GM12874 (cell line): ENCODE measurements around the gene MRFAP1.

Source experiments
- TF ChIP-seq, protein P1 (sequence below): IDR thresholded peaks from 2 replicates; pipeline ENCODE4 v1.5.1; 2011; ENCODE audit warnings: low read depth, mild to moderate bottlenecking, control low read depth, low read length, moderate library complexity; ENCODE audit not compliant: insufficient read depth

Gene MRFAP1

DNA sequence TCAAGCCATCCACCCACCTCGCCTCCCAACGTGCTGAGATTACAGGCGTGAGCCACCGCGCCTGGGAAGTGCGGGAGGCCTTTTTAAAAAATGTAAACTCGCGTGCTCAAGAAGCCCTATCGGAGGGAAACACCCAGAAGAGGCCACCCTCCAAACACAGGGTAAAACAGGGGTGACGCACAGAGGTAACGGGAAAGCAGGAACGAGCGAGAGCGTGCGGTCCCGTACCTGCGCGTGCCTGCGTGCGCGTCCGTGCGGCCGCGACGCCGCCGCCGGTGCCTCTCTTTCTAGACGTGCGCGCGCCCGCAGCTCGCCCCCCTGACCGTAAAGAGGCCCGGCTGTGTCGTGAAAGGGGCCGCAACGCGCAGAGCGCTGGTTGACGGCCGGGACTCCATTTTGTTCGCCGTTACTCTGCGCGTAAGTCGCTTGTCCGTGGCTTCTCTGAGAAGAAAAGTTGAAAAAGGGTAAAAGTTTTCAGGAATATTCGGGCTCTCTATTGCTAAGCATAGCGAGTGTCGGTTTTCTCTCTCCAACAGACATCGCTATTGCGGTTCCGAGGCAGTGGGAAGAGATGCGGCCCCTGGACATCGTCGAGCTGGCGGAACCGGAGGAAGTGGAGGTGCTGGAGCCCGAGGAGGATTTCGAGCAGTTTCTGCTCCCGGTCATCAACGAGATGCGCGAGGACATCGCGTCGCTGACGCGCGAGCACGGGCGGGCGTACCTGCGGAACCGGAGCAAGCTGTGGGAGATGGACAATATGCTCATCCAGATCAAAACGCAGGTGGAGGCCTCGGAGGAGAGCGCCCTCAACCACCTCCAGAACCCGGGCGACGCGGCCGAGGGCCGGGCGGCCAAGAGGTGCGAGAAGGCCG lies at the start of gene MRFAP1:
Gene MRFAP1, plus strand, starts transcription at position 394 of the 872 bp plus-strand sequence. Its CDS starts 178 bp downstream, at position 572.
- TF ChIP-seq, protein P1, sequence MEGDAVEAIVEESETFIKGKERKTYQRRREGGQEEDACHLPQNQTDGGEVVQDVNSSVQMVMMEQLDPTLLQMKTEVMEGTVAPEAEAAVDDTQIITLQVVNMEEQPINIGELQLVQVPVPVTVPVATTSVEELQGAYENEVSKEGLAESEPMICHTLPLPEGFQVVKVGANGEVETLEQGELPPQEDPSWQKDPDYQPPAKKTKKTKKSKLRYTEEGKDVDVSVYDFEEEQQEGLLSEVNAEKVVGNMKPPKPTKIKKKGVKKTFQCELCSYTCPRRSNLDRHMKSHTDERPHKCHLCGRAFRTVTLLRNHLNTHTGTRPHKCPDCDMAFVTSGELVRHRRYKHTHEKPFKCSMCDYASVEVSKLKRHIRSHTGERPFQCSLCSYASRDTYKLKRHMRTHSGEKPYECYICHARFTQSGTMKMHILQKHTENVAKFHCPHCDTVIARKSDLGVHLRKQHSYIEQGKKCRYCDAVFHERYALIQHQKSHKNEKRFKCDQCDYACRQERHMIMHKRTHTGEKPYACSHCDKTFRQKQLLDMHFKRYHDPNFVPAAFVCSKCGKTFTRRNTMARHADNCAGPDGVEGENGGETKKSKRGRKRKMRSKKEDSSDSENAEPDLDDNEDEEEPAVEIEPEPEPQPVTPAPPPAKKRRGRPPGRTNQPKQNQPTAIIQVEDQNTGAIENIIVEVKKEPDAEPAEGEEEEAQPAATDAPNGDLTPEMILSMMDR, result no peak

- TF ChIP-seq, protein P1, result no peak
Observed at GRCh38 chr4:6591313-6591712, 49.2 kb upstream of the MRFAP1 start.

DNA sequence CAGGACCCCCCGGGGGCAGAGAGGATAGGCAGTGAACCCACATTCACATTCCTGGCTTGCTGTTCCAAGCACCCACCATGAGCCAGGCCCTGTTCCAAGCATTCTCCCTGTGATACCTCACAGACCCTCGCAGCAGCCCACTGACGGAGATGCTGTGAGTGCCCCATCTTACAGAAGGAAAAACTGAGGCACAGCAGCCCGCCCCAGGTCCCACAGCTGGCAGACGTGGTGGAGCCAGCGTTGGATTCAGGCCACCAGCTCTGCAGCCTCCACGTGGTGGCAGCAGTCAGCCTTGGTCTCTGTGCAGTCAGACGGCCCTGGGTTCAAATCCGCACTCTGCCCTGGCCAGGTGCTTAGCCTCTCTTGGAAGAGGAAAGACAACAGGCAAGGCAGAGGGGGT lies 48.7 kb upstream of the MRFAP1 start:
- TF ChIP-seq, protein P1, result no peak

DNA sequence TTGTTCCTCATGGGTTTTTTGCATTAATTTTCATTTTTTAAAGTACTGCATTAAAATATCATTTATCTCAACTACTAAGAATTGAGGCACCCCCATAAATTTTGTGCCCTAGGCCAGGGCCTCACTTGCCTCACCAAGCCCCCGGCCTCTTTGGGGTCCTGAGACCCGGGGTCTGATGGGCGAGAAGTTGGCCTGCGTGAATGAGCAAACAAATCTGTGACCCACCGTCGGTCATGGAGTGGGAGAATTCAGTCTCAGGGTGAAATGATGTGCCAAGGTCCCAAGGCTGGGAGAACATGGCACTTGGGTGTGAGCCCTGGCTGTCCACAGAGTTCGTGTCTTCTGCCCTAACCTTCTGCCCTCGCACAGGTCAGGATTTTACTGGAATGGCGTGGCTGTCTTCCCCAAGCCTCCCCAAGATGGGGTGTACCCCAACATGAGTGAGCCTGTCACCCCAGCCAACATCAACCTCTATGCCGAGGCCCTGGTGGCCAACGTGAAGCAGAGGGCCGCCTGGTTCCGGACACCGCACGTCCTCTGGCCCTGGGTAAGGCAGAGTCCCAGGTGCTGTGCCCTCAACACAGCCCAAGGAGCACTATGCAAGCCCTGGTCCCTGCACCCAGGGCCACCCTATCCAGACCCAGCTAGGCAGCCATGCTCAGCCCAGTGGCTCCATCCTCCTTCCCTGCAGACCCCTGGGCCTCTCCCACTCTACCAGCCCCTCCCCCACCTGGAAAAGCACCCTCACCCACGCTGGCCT lies 47.5 kb upstream of the MRFAP1 start:
- TF ChIP-seq, protein P1, result no peak

- TF ChIP-seq, protein P1, result no peak
Observed at GRCh38 chr4:6594341-6594740, 46.1 kb upstream of the MRFAP1 start.

DNA sequence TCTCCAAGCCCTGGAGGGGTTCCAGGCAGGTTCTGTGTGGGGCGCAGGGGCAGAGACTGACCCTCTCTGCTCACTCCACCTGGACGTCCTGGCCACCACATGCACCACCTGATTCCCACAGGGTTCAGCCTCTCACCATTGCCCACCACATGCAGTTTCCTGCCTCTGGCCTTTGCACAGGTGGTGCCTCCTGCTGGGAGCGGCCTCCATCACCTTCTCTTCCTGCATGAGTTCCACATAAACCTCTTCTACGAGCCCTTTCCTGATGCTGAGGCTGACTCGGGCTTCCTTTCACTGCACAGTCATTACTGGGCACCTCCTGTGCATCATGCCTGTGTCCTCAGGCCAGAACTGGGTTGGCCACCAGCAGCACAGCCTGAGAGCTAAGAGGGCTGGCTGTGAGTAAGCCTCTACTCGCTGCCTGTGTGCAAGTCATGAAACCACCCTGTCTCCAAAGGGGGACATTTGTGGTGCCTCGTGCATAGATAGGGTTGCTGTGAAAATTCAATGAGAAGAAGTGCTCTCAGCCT lies 45.6 kb upstream of the MRFAP1 start:
- TF ChIP-seq, protein P1, result no peak

- TF ChIP-seq, protein P1, result no peak
Observed at GRCh38 chr4:6595897-6596537, 44.5 kb upstream of the MRFAP1 start.
